H1 (cell line): ENCODE data around the gene BTBD10.

Experiments used
- BRCA1 ChIP-seq: IDR thresholded peaks from 2 replicates; pipeline ENCODE4 v1.6.1; 2012; ENCODE audit warnings: low read depth, low read length, improper control_type of control experiment
- POLR2A ChIP-seq, 2 experiments: IDR thresholded peaks; 1 replicate in 1 of 2; 2 replicates in 1 of 2; pipeline ENCODE4 v1.6.1; 2011; ENCODE audit warnings: low read depth in 2 of 2, low read length in 2 of 2, mild to moderate bottlenecking in 2 of 2; ENCODE audit errors: control extremely low read depth in 1 of 2
- POLR2AphosphoS5 ChIP-seq: IDR thresholded peaks from 2 replicates; pipeline ENCODE4 v1.6.1; 2011; ENCODE audit warnings: low read depth, low read length
- SP2 ChIP-seq: IDR thresholded peaks from 2 replicates; pipeline ENCODE4 v1.6.1; 2012; ENCODE audit warnings: mild to moderate bottlenecking, low read length, inconsistent platforms
- SP4 ChIP-seq: IDR thresholded peaks from 2 replicates; pipeline ENCODE4 v1.6.1; 2012; ENCODE audit warnings: low read length, inconsistent platforms
- TAF1 ChIP-seq: IDR thresholded peaks from 2 replicates; pipeline ENCODE4 v1.6.1; 2011; ENCODE audit warnings: mild to moderate bottlenecking, low read depth, low read length
- TEAD4 ChIP-seq: IDR thresholded peaks from 2 replicates; pipeline ENCODE4 v1.6.1; 2012; ENCODE audit warnings: low read depth, low read length, inconsistent platforms, mixed read lengths
- USF2 ChIP-seq: IDR thresholded peaks from 2 replicates; pipeline ENCODE4 v1.6.1; 2011; ENCODE audit warnings: low read length, improper control_type of control experiment
- TF ChIP-seq, protein P1 (sequence below), 3 experiments: IDR thresholded peaks; 1 replicate in 2 of 3; 2 replicates in 1 of 3; pipeline versions ENCODE4 v1.5.1 to v1.6.1; 2011; ENCODE audit warnings: low read length in 3 of 3, mild to moderate bottlenecking in 3 of 3, inconsistent platforms in 2 of 3, low read depth in 1 of 3, moderate library complexity in 1 of 3; ENCODE audit not compliant: insufficient read depth in 1 of 3; ENCODE audit errors: control extremely low read depth in 1 of 3
- TF ChIP-seq, protein P2 (sequence below): IDR thresholded peaks from 2 replicates; pipeline ENCODE4 v1.6.1; 2011; ENCODE audit warnings: low read depth, mild to moderate bottlenecking, low read length; ENCODE audit not compliant: insufficient read depth

DNA sequence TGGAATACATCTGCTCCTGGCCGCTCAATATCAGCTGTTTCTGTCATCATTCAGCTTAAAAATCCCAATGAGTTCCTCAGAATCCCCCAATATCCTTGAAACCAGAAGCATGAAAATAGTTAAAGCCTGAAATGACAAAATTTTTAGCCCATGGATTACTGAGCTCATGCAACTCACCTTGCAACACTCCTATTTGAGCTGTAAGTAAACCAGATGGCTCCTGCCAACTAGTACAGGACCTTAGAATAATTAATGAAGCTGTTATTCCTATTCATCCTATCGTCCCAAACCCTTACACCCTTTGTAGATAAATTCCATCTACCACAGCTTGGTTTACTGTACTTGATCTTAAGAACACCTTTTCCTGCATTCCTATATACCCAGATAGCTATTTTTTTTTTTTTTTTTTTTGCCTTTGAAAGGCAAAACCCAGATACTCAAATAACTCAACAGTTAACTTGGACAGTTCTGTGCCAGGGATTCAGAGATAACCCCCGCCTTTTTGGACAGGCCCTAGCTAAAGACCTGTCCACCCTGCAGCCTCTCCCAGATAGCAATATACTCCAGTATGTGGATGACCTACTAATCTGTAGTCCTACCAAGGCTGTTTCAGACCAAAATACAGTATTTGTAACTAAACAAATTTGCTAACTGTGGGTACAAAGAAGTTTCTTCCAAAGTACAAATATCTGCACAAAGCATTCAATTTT, 10.1 kb upstream of the BTBD10 start:
- TF ChIP-seq POLR2A (IDR thresholded peaks at IDR 0.05; ENCODE audit: control extremely low read depth in 1 of 2, low read depth in 2 of 2, low read length in 2 of 2) = no peak
- TF ChIP-seq USF2 = no peak
- TF ChIP-seq, protein P1, sequence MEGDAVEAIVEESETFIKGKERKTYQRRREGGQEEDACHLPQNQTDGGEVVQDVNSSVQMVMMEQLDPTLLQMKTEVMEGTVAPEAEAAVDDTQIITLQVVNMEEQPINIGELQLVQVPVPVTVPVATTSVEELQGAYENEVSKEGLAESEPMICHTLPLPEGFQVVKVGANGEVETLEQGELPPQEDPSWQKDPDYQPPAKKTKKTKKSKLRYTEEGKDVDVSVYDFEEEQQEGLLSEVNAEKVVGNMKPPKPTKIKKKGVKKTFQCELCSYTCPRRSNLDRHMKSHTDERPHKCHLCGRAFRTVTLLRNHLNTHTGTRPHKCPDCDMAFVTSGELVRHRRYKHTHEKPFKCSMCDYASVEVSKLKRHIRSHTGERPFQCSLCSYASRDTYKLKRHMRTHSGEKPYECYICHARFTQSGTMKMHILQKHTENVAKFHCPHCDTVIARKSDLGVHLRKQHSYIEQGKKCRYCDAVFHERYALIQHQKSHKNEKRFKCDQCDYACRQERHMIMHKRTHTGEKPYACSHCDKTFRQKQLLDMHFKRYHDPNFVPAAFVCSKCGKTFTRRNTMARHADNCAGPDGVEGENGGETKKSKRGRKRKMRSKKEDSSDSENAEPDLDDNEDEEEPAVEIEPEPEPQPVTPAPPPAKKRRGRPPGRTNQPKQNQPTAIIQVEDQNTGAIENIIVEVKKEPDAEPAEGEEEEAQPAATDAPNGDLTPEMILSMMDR (IDR thresholded peaks at IDR 0.05; ENCODE audit: control extremely low read depth in 1 of 3, insufficient read depth in 1 of 3, low read depth in 1 of 3, low read length in 3 of 3) = no peak
- TF ChIP-seq, protein P2, sequence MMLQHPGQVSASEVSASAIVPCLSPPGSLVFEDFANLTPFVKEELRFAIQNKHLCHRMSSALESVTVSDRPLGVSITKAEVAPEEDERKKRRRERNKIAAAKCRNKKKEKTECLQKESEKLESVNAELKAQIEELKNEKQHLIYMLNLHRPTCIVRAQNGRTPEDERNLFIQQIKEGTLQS = no peak
- no peak for TF ChIP-seq BRCA1
- TF ChIP-seq POLR2AphosphoS5 = no peak
- TF ChIP-seq SP4 = no peak
- TF ChIP-seq TAF1 = no peak
- TF ChIP-seq SP2 = no peak
- TF ChIP-seq TEAD4 = no peak
